WERI-Rb-1 (cell line): Measurements from ENCODE around the gene SFT2D2.

Experiments
- DNase-seq: peaks from one replicate; pipeline ENCODE4 v3.0.0-alpha.2; 2020
- H3K27ac ChIP-seq: fragments of 250-450 bp; sonication (Bioruptor Pico); 2 replicates; pipeline ENCODE4 v1.5.1; 2020; ENCODE audit warnings: mild to moderate bottlenecking, moderate library complexity
- H3K27me3 ChIP-seq: fragments of 250-450 bp; sonication (Bioruptor Pico); 2 replicates; pipeline ENCODE4 v1.5.1; 2021; ENCODE audit warnings: mild to moderate bottlenecking, low read depth, moderate library complexity; ENCODE audit not compliant: insufficient read depth, severe bottlenecking
- H3K36me3 ChIP-seq: fragments of 250-450 bp; sonication (Bioruptor Pico); 2 replicates; pipeline ENCODE4 v1.5.1; 2020; ENCODE audit warnings: mild to moderate bottlenecking, moderate library complexity
- H3K4me3 ChIP-seq: 2 replicates; pipeline ENCODE4 v1.5.1; 2011; ENCODE audit warnings: low read depth, mild to moderate bottlenecking, control low read depth, low read length
- H3K9me3 ChIP-seq: fragments of 250-450 bp; sonication (Bioruptor Pico); 2 replicates; pipeline ENCODE4 v1.5.1; 2021; ENCODE audit warnings: mild to moderate bottlenecking, moderate library complexity; ENCODE audit not compliant: severe bottlenecking
- CTCF ChIP-seq: IDR thresholded peaks from 2 replicates; pipeline ENCODE4 v1.5.1; 2011; ENCODE audit warnings: low read depth, mild to moderate bottlenecking, control low read depth, inconsistent platforms, low read length

SFT2D2 gene

GRCh38 chr1:168236836-168237611, 11.2 kb downstream of the SFT2D2 start:
- Histone ChIP-seq H3K4me3 (no peak overlapping the region), H3K27me3 (no peaks in the 10 kb centered on the region), H3K36me3 (no peaks in the 10 kb centered on the region), H3K9me3 (no peaks in the 10 kb centered on the region), H3K27ac (no peak overlapping the region)
- no peak for DNase-seq
- no peak for TF ChIP-seq CTCF

GRCh38 chr1:168243198-168243597, 17.4 kb downstream of the SFT2D2 start:
- Histone ChIP-seq H3K36me3 (peaks cover 3% of the 10 kb centered on the region; the same call in 1 of the 2 replicates), H3K4me3 (no peak overlapping the region), H3K27ac (no peak overlapping the region), H3K9me3 (no peaks in the 10 kb centered on the region), H3K27me3 (no peaks in the 10 kb centered on the region)
- no peak for DNase-seq
- no peak for TF ChIP-seq CTCF

- H3K27ac ChIP-seq, result no peak overlapping the region
- DNase-seq, result no peak
- no peak for TF ChIP-seq CTCF
- no peaks in the 10 kb centered on the region for H3K27me3 ChIP-seq
- no peak overlapping the region for H3K4me3 ChIP-seq
- H3K36me3 ChIP-seq, result peaks cover 3% of the 10 kb centered on the region; the same call in 1 of the 2 replicates
- H3K9me3 ChIP-seq, result no peaks in the 10 kb centered on the region
These were observed 17.9 kb downstream of the SFT2D2 start for GRCh38 chr1:168243636-168244212.

GRCh38 chr1:168245042-168245441, 19.2 kb downstream of the SFT2D2 start:
- no peak overlapping the region for H3K4me3 ChIP-seq
- no peak for TF ChIP-seq CTCF
- no peak for DNase-seq
- no peaks in the 10 kb centered on the region for H3K27me3 ChIP-seq
- no peak overlapping the region for H3K27ac ChIP-seq
- peaks cover 3% of the 10 kb centered on the region; the same call in 1 of the 2 replicates for H3K36me3 ChIP-seq
- no peaks in the 10 kb centered on the region for H3K9me3 ChIP-seq

- no peak for DNase-seq
- no peaks in the 10 kb centered on the region for H3K9me3 ChIP-seq
- H3K36me3 ChIP-seq, result peaks cover 3% of the 10 kb centered on the region; the same call in 1 of the 2 replicates
- no peak overlapping the region for H3K27ac ChIP-seq
- no peak for TF ChIP-seq CTCF
- no peak overlapping the region for H3K4me3 ChIP-seq
- H3K27me3 ChIP-seq, result no peaks in the 10 kb centered on the region
These were observed 20.7 kb downstream of the SFT2D2 start for GRCh38 chr1:168246506-168246905.
